HT-29 (cell line): ENCODE results near the gene GDI1. TPM values are rescaled to one million over a fixed set of nuclear protein-coding genes. Genes with fewer than 3 reads are reported as not detected.
A peak's percentile ranks its signal among the peaks of the same experiment; 100 is the strongest.
"Not testable (repeated sequence)": the region's sequence is repeated elsewhere in the genome, so short reads cannot be mapped to it uniquely, and the experiment has no call there.

Experiments used
- DNase-seq: peaks from one replicate; pipeline ENCODE4 v3.0.0-alpha.2; 2015; ENCODE audit warnings: low spot score
- total RNA-seq: library from RNA; depleted of rRNA; stranded (reverse); fragments of >200 nt; shearing (Covaris generic); gene quantifications from 2 replicates; pipeline ENCODE4 v1.2.3, GENCODE V29; 2014; rRNA removed

Gene GDI1
- total RNA-seq, result 124 and 128 TPM in 2 replicates

DNA sequence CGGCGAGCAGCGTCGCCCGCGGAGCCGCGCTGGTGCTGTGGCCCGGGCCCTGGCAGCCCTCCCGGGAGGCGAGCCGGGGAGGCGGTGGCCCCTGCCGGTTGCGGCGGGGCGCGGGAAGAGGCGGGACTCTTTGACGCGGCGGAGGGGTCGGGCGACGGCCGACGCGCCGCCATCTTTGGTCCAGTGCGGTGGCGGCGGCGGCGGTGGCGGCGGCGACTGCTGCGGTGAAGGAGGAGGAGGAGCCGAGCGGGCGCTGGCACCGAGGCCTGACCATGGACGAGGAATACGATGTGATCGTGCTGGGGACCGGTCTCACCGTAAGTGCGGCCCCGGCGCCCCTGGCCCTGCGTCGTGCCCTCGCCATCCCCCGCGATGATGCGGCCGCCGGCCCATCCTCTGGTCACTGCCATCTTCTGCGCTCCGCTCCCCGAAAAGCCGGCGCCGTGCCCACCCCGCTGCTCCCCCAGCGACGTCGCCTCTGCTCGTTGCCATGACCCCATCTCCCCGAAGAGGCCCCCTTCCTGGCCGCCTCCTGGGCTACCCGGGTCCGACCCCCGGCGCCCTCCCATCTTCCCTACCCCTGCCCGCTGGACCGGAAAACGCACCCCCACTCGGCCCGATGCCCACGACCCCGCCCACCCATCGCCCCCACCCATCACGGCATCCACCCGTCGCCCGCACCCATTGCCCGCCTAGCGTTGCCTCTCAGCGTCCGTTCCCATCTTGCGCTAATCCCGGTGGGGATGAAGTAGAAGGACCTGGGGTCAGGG is at the start of gene GDI1:
Gene GDI1, plus strand, starts transcription at position 172 of the 770 bp plus-strand sequence. Its CDS starts 101 bp downstream, at position 273.
- DNase-seq, result peak; percentile 31

DNA sequence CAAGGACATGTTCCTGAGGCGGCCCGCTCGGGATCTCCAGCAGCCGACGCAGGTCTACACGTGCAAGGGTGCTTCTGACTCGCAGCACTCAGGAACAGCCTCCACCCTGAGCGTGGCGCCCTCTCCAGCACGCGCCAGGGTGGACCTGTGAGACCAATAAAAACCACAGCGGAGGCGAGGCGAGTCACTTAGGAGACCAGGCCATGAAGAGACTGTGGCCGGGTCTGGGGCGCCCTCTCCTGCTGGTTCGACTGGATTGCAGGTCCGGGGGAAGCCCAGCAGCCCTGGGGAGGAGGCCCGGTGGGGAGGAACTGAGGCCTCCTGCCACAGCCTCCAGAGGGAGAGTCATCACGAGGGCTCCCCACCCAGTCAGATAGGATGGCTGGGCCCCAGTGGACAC is 48.9 kb upstream of the GDI1 start:
- DNase-seq, result not testable (repeated sequence)

DNA sequence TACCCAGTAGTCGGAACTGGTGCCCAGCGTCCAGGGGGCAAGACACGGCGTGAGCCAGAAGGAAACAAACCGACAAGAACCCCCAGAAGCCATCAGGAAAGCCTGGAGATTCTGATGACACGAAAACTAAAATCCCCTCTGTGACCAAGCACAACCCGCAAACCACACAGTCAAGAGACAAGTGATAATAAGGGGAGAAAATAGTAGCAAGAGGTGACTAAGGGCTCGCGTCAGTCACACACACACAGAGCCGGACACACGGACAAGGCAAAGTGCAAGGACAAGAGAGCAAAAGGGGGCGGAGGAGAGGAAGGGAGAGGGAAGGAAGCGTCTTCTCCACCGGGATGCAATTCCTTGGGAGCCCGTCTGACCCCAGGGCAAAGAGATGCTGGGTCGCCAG is 48.3 kb upstream of the GDI1 start:
- not testable (repeated sequence) for DNase-seq

DNA sequence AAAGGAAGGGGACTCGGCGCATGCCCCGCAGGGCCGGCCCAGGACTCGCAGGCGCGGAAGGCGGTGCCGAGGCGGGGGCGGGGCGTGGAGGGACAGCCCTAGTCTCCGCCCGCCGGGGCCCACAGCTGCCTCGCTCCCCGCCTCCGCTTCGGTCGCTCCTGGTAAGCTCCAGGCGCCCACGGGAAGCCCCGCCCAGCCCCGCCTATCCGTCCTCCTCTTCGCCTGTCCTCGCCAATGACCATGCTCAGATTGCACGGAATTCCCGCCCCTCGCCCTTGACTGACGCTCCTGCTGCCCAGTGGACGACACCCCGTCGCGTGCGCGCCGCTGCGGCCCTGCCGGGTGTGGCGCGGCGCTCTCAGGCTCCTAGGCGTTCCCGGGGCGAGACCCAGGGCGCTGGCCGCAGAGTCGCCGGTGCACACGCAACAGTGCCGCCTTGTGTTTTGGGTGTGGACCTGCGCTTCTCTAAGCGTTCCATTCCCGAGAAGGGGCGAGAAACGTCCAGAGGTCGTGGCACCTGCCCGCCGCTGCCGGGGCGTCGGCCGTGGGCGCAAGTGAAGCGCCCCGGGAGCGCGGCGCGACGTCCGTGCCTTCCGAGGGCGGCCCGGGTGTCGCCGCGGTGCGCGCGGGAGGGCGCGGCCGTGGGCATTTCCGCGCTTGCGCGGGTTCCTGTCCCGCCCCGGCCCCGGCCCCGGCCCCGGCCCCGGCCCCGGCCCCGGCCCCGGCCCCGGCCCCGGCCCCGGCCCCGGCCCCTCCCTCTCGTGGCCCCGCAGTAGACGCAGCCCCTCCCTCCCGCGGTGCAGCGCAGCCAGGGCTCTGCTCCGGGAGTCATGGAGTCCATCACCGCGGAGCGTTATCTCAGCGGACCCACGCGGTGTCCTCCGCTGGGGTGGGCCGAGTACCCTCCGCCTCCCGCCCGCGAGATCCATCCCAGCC is 46.9 kb upstream of the GDI1 start:
- DNase-seq, result not testable (repeated sequence)

DNA sequence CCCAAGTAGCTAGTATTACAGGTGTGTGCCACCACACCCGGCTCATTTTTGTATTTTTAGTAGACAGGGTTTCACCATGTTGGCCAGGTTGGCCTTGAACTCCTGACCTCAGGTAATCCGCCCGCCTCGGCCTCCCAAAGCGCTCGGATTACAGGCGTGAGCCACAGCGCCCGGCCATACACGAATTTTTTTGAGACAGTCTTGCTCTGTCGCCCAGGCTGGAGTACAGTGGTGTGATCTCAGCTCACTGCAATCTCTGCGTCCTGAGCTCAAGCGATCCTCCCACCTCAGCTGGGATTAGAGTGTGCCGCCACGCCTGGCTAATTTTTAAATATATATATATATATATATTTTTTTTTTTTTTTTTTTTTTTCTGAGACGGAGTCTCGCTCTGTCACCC is 40.6 kb upstream of the GDI1 start:
- not testable (repeated sequence) for DNase-seq

DNA sequence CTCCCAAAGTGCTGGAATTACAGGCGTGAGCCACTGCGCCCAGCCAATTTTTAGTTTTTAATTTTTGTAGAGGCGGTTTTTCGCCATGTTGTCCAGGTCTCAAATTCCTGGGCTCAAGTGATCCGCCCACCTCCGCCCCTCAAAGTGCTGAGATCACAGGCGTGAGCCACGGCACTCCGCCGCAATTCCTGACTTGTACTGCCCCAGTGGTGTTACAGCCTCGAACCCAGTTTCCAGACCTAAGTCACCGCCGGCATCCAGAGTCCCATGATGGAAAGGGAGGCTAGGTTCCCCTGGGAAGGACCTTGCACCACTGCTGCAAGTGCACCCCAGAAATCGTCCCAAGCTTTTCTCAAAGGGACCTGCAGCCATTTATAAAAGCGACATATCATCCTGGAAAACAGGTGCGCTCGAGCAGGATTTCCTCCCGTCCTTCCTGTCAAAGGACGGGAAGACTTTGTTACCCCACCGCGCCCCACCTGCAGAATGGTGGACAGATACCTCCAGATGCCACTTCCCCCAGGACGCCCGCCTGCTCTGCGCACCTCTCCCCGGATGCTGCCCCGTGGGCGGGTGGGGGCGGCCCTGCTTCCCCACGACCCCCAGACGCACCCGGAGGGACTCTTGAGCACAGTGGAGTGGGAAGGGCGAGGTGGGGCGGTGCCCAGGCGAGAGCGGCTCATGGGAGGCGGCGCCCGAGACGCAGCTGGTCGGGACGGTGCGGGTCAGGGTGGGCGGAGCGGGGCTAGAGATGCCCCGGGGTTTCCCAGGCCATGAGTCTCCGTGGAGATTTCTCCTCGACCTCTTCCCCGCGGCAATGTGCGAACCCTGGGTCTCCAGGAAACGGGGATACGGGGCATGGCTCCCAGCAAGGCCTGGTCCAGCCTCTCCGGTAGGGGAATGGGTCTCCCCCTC is 39.7 kb upstream of the GDI1 start:
- peak; percentile 88 for DNase-seq

DNA sequence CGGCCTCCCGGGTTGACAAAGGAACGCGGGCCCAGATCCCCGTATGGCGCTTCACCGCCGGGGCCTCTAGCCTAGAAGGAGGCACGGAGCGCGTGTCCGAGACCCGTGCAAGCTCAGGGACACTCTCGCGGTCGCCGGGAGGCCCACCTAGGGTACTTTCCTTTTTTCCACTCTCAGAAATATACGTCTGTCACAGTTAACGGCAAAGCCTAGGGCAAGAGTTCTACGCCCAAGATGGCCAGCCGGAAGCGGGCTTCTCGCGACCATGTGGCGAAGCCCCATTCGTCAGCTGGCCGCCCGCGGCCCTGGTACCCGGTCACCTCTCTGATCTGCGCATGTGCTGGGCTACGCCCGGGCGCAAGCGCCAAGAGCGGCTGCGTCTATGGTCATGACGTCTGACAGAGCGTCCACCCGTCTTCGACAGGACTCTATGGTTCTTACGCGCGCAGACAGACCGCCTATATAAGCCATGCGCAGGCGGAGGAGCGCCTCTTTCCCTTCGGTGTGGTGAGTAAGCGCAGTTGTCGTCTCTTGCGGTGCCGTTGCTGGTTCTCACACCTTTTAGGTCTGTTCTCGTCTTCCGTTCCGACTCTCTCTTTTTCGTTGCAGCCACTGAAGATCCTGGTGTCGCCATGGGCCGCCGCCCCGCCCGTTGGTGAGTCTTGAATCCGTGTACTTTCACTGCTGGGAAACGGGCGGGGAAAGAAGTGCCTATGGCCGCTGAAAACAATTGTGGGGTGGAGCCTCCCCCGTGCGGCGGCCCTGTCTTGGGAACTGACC is 38.9 kb upstream of the GDI1 start, which contains the start of gene RPL10:
Gene RPL10, plus strand, starts transcription at position 490 of the 780 bp plus-strand sequence. Its CDS starts 143 bp downstream, at position 633.
- peak; percentile 98 for DNase-seq

DNA sequence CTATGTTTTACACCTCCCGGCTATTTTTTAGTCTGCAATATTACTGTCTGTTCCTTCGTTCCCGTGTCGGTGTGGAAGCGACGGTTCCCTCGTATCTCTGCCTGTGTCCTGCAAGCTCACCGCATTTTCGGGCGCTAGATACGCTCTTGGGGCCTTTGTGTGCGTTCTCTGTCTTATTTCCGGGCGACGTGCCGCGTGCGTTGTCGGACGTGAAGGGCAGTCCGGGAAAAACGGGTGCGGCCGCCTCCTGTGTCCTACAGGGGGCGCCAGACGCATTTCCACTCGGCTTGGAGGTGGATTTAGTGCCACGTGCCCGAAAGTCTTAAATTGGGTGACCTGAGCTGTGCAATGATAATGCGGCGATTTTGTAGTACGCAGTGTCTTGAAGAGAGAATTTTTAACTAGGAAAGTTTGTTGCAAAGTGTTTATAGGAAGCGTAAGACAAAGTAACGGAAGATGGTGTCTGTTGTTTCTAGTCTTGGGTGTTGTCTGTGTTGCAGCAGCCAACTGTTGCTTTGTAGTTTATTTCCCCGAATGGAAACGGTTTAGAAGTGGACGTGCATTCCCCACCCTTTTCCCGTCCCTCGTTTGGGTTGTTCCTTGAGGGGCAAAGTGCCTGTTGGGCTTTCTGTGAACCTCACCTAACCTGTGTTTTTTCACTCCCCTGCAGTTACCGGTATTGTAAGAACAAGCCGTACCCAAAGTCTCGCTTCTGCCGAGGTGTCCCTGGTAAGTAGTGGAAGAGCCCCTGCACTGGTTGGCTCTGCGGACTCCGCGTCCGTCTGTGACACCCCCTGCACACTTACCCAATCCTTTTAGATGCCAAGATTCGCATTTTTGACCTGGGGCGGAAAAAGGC is 38.1 kb upstream of the GDI1 start:
- peak; percentile 95 for DNase-seq

DNA sequence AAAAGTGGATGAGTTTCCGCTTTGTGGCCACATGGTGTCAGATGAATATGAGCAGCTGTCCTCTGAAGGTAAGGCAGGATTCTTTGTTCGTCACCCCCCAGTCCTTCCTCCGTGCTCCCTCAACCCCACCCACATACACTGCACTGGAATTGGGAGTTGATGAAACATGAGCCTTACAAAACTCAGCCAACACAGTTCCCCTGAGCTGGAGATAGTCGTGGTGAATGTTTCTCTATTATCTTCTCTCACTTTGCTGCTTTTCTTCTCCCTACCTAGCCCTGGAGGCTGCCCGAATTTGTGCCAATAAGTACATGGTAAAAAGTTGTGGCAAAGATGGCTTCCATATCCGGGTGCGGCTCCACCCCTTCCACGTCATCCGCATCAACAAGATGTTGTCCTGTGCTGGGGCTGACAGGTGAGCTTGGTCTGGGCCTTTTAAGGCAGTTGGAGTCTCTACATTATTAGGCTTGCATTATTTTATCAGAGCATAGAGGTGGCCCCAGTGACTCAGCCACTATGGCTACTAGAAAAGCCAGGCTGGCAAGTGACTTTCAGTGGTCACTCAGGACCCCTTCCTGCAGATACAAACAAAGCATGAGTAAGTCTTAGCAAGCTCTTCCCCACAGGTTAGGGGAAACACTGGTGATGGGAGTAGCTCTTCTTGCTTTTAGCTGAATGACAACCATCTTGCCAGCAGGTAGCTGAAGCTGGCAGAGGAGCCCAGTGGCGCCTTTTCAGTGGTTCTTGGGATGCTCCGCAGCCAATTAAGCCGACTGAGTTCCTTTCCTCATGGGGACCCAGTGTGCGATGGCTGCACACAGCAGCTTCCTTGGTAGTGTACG is 37.2 kb upstream of the GDI1 start:
- no peak for DNase-seq

DNA sequence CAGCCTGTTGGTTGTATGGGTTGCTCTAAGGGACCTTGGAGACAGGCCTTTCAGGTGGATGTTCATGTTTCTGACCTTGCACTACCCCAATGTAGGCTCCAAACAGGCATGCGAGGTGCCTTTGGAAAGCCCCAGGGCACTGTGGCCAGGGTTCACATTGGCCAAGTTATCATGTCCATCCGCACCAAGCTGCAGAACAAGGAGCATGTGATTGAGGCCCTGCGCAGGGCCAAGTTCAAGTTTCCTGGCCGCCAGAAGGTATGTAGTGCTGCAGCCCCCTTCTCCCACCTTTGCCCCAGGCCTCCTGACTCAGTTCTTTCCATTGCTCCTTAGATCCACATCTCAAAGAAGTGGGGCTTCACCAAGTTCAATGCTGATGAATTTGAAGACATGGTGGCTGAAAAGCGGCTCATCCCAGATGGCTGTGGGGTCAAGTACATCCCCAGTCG is 36.6 kb upstream of the GDI1 start:
- DNase-seq, result not testable (repeated sequence)

DNA sequence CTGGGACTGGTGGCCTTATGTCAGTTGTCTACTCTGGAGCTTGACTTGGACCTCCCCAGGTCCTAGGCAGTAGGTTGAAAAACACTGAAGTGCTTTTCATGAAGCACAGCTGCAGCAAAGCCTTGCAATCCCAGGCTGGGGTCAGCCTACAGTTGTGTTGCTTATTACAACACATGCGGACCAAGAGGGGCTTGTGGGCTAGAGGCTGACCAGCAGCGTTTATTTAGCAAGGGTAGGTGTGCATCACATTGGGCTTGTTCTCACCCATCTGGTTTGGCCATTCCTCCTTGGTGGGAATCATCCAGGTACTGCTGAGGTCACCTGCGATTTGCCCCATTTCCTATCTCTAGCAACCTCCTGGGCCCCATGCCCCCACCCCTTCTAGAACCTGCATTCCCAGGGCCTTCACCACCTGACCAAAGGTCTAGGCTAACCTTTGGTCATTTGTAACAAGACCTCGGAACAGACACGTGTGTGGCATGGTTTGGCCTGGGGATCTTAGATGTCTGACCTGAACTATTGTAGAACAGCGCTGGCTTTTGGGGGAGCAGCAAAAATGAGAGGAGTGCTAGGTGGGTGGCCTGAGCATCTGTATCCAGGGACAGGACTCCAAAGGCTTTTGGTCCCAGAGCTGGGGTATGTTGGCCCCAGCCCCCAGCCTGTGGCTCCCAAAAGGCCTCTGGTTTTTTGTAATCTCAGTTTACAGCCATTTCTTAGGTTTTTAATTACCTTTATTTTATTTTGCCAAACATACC is 35.7 kb upstream of the GDI1 start:
- DNase-seq, result peak; percentile 82

DNA sequence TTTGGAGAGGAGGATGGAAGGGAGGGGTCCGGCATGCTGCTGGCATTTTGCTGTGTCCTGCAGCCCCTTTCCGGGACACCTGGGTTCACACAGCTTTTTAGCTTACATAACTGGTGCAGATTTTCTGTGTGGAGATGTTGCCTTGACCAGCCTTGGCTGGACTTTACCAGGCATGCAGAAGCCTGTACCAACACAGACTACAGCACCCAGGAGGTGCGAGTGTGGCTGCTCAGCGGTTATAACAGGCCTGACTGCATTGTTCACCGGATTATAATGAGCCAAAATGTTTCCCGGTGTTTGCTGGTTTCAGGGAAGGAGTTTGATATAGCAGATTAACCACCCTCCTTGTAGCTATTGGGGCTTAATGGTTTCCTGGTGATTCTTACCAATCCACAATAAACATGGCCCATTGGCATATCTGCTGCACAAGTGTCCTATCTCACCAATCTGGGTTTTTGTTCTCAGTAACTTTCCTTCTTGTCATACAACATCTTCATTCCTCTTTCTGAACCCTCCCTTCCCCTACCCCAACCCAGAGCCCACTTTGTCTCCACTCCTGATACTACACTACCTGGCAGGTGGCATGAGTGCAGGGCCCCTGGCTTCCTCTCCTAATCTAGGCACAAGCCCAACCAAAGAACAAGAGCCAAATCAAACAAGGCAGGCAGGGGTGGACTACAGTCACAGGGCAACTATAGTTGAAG is 34.9 kb upstream of the GDI1 start:
- DNase-seq, result peak; percentile 65

DNA sequence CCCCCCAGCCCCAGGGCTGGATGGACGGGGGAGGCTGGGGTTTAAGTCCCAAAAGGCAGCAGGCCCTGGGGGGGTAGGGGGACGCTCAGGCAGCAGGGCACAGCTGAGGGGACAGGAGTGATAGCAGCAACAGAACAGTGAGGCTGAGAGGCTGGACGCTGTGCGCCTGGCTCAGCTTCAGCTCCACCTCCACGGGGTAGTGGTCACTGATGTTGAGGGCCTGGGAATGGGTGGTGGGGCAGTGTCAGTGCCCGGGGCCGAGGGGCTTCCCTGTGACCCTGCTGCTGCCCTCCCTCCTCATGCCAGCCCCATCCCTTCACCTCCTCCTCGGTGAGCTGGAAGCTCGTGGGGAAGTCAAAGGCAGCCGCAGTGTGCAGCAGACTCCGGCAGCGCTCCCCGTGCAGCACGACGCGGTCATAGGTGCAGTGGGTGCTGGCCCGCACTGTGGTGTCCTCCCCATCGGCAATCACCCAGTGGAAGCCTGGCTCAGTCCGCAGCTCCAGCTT is 34.3 kb upstream of the GDI1 start:
- no peak for DNase-seq

DNA sequence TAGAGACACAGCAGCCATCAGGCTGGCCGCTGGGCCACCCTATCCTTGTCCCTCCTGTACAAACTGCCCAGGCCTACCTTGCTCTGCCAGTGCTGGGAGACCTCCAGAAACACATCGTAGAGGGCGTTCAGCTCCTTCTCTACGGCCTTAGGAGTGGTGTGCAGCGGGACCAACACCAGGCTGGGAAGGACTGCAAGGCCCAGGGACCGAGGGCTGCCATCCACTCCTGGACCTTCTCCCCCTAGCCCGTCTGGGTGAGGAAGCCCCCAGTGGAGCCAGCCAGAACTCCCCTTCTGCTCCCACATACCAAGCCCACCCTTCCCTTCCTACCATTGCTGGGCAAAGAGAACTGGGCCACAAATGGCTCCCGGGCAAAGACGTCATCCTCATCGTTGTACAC is 33.8 kb upstream of the GDI1 start:
- no peak for DNase-seq

DNA sequence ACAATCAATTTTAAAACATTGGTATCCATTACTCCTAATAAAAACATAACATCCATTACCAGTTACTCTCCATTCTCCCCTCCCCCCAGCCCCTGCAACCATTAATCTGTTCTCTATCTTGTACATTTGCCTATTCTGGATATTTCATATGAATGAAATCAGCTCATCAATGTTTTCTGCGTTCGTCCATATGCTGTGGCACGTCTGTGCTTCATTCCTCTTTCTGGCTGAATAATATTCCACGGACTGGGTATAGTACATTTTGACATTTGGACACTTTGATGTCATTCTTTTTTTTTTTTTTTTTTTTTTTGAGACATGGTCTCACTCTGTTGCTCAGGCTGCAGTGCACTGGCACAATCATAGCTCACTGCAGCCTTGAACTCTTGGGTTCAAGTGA is 33.1 kb upstream of the GDI1 start:
- no peak for DNase-seq

DNA sequence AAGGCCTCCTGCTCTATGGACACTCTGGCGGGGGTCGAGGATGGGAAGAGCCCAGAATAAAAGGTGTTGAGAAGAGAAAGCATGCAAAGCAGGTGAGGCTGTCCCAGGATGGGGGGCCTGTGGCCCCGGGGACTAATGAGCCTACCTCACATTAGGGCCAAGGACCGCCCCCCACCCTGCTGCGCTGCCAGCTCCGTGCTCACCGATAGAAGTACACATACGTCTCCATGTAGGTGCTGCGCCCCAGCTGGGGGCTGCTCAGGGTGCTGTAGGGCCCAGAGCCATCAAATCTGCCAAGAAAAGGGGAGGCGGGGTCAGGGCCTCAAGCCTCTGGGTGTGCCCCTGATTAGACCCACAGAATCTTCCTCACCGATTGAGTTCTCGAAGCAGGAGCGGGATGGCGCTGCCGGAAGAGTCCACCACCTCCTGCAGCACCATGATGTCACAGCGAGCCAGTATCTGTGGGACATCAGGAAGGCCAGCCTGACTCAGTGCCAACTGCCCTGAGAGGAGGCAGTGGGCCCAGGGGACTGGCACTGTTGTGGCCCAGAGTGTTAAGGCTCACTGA is 32.2 kb upstream of the GDI1 start:
- no peak for DNase-seq
